ENCODE results near the gene TMEM238.

Gene TMEM238

GRCh38 chr19:55406826-55407549 is 22.9 kb upstream of the TMEM238 start:
- Histone ChIP-seq H3K36me3 (replicated peaks in 1 of 2; ENCODE audit: control insufficient read depth in 2 of 2, insufficient read depth in 2 of 2, low read length in 2 of 2) (peaks cover 38 to 46% of the 10 kb centered on the region in 2 donors), H3K23ac (ENCODE audit: low read depth, low read length, poor library complexity) (peak overlapping the region; percentile 98), H2BK15ac (ENCODE audit: low read length) (no peak overlapping the region), H2AK5ac (ENCODE audit: low read depth, low read length) (peak overlapping the region; percentile 74), H3K4me3 (ENCODE audit: low read length in 2 of 2) (peak overlapping the region; percentile 76 to 98), H3K79me1 (ENCODE audit: low read depth, low read length) (peaks cover 15% of the 10 kb centered on the region), H2BK12ac (ENCODE audit: low read length) (no peak overlapping the region), H3K9me3 (replicated peaks in 1 of 2; ENCODE audit: control insufficient read depth in 2 of 2, insufficient read depth in 1 of 2, low read depth in 1 of 2, low read length in 2 of 2) (peaks cover 5 to 19% of the 10 kb centered on the region in 2 donors), H3K14ac (ENCODE audit: low read length) (no peak overlapping the region), H2AFZ (ENCODE audit: low read length) (no peak overlapping the region), H2BK120ac (ENCODE audit: low read depth, low read length) (no peak overlapping the region), H2BK5ac (ENCODE audit: low read length) (peak overlapping the region; percentile 88), H4K91ac (ENCODE audit: low read depth, low read length, poor library complexity) (no peak overlapping the region), H4K8ac (ENCODE audit: low read depth, low read length) (no peak overlapping the region), H3K4me1 (ENCODE audit: control insufficient read depth in 2 of 2, insufficient read depth in 1 of 2, low read depth in 1 of 2, low read length in 2 of 2) (peaks cover 19 to 20% of the 10 kb centered on the region in 2 donors), H3K18ac (ENCODE audit: low read length) (peak overlapping the region; percentile 92), H3K4me2 (ENCODE audit: insufficient read depth, low read length, poor library complexity, severe bottlenecking) (peak overlapping the region; percentile 86), H3K9ac (ENCODE audit: low read depth, low read length, poor library complexity) (peak overlapping the region; percentile 94), H3K27ac (replicated peaks; ENCODE audit: low read length) (peak overlapping the region; percentile 98), H3K27me3 (ENCODE audit: control insufficient read depth in 3 of 3, insufficient read depth in 3 of 3, low read depth in 1 of 3, low read length in 3 of 3) (no peaks in the 10 kb centered on the region), H3K4ac (ENCODE audit: low read length) (no peak overlapping the region)
- WGBS, 2 donors (ENCODE audit: extremely low coverage in 2 of 2, insufficient read length in 2 of 2, insufficient replicate concordance in 1 of 2): no CpG with 5 or more reads among the region's 35 CpGs
- no peak for DNase-seq (ENCODE audit: low spot score)

- no peak overlapping the region for H3K23ac ChIP-seq (ENCODE audit: low read depth, low read length, poor library complexity)
- no peak overlapping the region for H3K14ac ChIP-seq (ENCODE audit: low read length)
- H2BK15ac ChIP-seq (ENCODE audit: low read length): no peak overlapping the region
- H2BK12ac ChIP-seq (ENCODE audit: low read length): no peak overlapping the region
- no peak overlapping the region for H3K27ac ChIP-seq (replicated peaks; ENCODE audit: low read length)
- H3K4me1 ChIP-seq (ENCODE audit: control insufficient read depth in 2 of 2, insufficient read depth in 1 of 2, low read depth in 1 of 2, low read length in 2 of 2): peaks cover 19 to 20% of the 10 kb centered on the region in 2 donors
- H3K27me3 ChIP-seq (ENCODE audit: control insufficient read depth in 3 of 3, insufficient read depth in 3 of 3, low read depth in 1 of 3, low read length in 3 of 3): no peaks in the 10 kb centered on the region
- H3K79me1 ChIP-seq (ENCODE audit: low read depth, low read length): peaks cover 15% of the 10 kb centered on the region
- H2AK5ac ChIP-seq (ENCODE audit: low read depth, low read length): no peak overlapping the region
- H2AFZ ChIP-seq (ENCODE audit: low read length): no peak overlapping the region
- peak overlapping the region; percentile 86 for H3K4me2 ChIP-seq (ENCODE audit: insufficient read depth, low read length, poor library complexity, severe bottlenecking)
- no peak overlapping the region for H4K91ac ChIP-seq (ENCODE audit: low read depth, low read length, poor library complexity)
- H2BK5ac ChIP-seq (ENCODE audit: low read length): peak overlapping the region; percentile 63
- peak overlapping the region; percentile 79 for H3K9ac ChIP-seq (ENCODE audit: low read depth, low read length, poor library complexity)
- H2BK120ac ChIP-seq (ENCODE audit: low read depth, low read length): no peak overlapping the region
- H4K8ac ChIP-seq (ENCODE audit: low read depth, low read length): no peak overlapping the region
- no CpG with 5 or more reads among the region's 14 CpGs for WGBS, 2 donors (ENCODE audit: extremely low coverage in 2 of 2, insufficient read length in 2 of 2, insufficient replicate concordance in 1 of 2)
- DNase-seq (ENCODE audit: low spot score): no peak
- H3K4me3 ChIP-seq (ENCODE audit: low read length in 2 of 2): peak overlapping the region; percentile 76 to 98
- H3K36me3 ChIP-seq (replicated peaks in 1 of 2; ENCODE audit: control insufficient read depth in 2 of 2, insufficient read depth in 2 of 2, low read length in 2 of 2): peaks cover 42 to 52% of the 10 kb centered on the region in 2 donors
- H3K4ac ChIP-seq (ENCODE audit: low read length): no peak overlapping the region
- no peak overlapping the region for H3K18ac ChIP-seq (ENCODE audit: low read length)
- H3K9me3 ChIP-seq (replicated peaks in 1 of 2; ENCODE audit: control insufficient read depth in 2 of 2, insufficient read depth in 1 of 2, low read depth in 1 of 2, low read length in 2 of 2): peaks cover 5 to 19% of the 10 kb centered on the region in 2 donors
Observed at GRCh38 chr19:55406091-55406825, 22.2 kb upstream of the TMEM238 start.

- H3K27ac ChIP-seq (replicated peaks; ENCODE audit: low read length): no peak overlapping the region
- H2BK15ac ChIP-seq (ENCODE audit: low read length): no peak overlapping the region
- peaks cover 5 to 17% of the 10 kb centered on the region in 2 donors for H3K9me3 ChIP-seq (replicated peaks in 1 of 2; ENCODE audit: control insufficient read depth in 2 of 2, insufficient read depth in 1 of 2, low read depth in 1 of 2, low read length in 2 of 2)
- no peak for DNase-seq (ENCODE audit: low spot score)
- H3K36me3 ChIP-seq (replicated peaks in 1 of 2; ENCODE audit: control insufficient read depth in 2 of 2, insufficient read depth in 2 of 2, low read length in 2 of 2): peaks cover 46 to 57% of the 10 kb centered on the region in 2 donors
- no peak overlapping the region for H3K14ac ChIP-seq (ENCODE audit: low read length)
- H3K27me3 ChIP-seq (ENCODE audit: control insufficient read depth in 3 of 3, insufficient read depth in 3 of 3, low read depth in 1 of 3, low read length in 3 of 3): no peaks in the 10 kb centered on the region
- peaks cover 15% of the 10 kb centered on the region for H3K79me1 ChIP-seq (ENCODE audit: low read depth, low read length)
- peak overlapping the region; percentile 63 for H2BK5ac ChIP-seq (ENCODE audit: low read length)
- H2BK12ac ChIP-seq (ENCODE audit: low read length): no peak overlapping the region
- H3K18ac ChIP-seq (ENCODE audit: low read length): no peak overlapping the region
- peak overlapping the region; percentile 42 to 76 for H3K4me3 ChIP-seq (ENCODE audit: low read length in 2 of 2)
- peak overlapping the region; percentile 86 for H3K4me2 ChIP-seq (ENCODE audit: insufficient read depth, low read length, poor library complexity, severe bottlenecking)
- WGBS, 2 donors (ENCODE audit: extremely low coverage in 2 of 2, insufficient read length in 2 of 2, insufficient replicate concordance in 1 of 2): no CpG with 5 or more reads among the region's 5 CpGs
- H2BK120ac ChIP-seq (ENCODE audit: low read depth, low read length): peak overlapping the region; percentile 61
- H3K4me1 ChIP-seq (ENCODE audit: control insufficient read depth in 2 of 2, insufficient read depth in 1 of 2, low read depth in 1 of 2, low read length in 2 of 2): peaks cover 19 to 20% of the 10 kb centered on the region in 2 donors
- H2AFZ ChIP-seq (ENCODE audit: low read length): no peak overlapping the region
- H4K91ac ChIP-seq (ENCODE audit: low read depth, low read length, poor library complexity): no peak overlapping the region
- H4K8ac ChIP-seq (ENCODE audit: low read depth, low read length): no peak overlapping the region
- H3K9ac ChIP-seq (ENCODE audit: low read depth, low read length, poor library complexity): peak overlapping the region; percentile 79
- peak overlapping the region; percentile 23 for H3K23ac ChIP-seq (ENCODE audit: low read depth, low read length, poor library complexity)
- H2AK5ac ChIP-seq (ENCODE audit: low read depth, low read length): no peak overlapping the region
- no peak overlapping the region for H3K4ac ChIP-seq (ENCODE audit: low read length)
Observed at GRCh38 chr19:55405638-55406037, 21.5 kb upstream of the TMEM238 start.

DNA sequence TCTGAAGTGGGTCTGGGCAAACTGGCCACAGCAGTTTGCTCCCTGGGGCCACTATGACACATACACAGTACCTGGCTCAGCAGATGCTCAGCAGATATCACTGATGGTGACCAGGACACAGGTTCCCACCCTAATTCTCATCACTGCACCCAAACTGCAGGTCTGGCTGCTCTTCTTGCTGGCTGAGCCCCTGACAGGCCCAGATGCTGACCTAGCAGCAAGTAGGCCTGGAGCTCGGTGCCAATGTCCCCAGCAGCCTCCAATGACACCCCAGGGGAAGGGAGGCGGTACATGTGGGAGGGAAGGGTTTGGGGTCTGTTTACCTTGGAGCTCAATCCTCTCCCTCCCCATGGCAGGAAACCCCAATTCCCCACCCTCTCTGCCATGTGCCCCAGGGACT is 18.4 kb upstream of the TMEM238 start:
- H4K91ac ChIP-seq (ENCODE audit: low read depth, low read length, poor library complexity): no peak overlapping the region
- H3K18ac ChIP-seq (ENCODE audit: low read length): no peak overlapping the region
- H3K79me1 ChIP-seq (ENCODE audit: low read depth, low read length): peaks cover 15% of the 10 kb centered on the region
- H4K8ac ChIP-seq (ENCODE audit: low read depth, low read length): no peak overlapping the region
- no peak overlapping the region for H3K27ac ChIP-seq (replicated peaks; ENCODE audit: low read length)
- no peak overlapping the region for H3K14ac ChIP-seq (ENCODE audit: low read length)
- no peak overlapping the region for H3K4me3 ChIP-seq (ENCODE audit: low read length in 2 of 2)
- no peak overlapping the region for H3K23ac ChIP-seq (ENCODE audit: low read depth, low read length, poor library complexity)
- H3K4me2 ChIP-seq (ENCODE audit: insufficient read depth, low read length, poor library complexity, severe bottlenecking): no peak overlapping the region
- H2BK120ac ChIP-seq (ENCODE audit: low read depth, low read length): no peak overlapping the region
- no peak overlapping the region for H2AK5ac ChIP-seq (ENCODE audit: low read depth, low read length)
- H3K36me3 ChIP-seq (replicated peaks in 1 of 2; ENCODE audit: control insufficient read depth in 2 of 2, insufficient read depth in 2 of 2, low read length in 2 of 2): peaks cover 49 to 64% of the 10 kb centered on the region in 2 donors
- H3K4ac ChIP-seq (ENCODE audit: low read length): no peak overlapping the region
- no CpG with 5 or more reads among the region's 2 CpGs for WGBS, 2 donors (ENCODE audit: extremely low coverage in 2 of 2, insufficient read length in 2 of 2, insufficient replicate concordance in 1 of 2)
- no peaks in the 10 kb centered on the region for H3K27me3 ChIP-seq (ENCODE audit: control insufficient read depth in 3 of 3, insufficient read depth in 3 of 3, low read depth in 1 of 3, low read length in 3 of 3)
- H2BK12ac ChIP-seq (ENCODE audit: low read length): no peak overlapping the region
- no peak overlapping the region for H2AFZ ChIP-seq (ENCODE audit: low read length)
- H2BK5ac ChIP-seq (ENCODE audit: low read length): no peak overlapping the region
- H3K4me1 ChIP-seq (ENCODE audit: control insufficient read depth in 2 of 2, insufficient read depth in 1 of 2, low read depth in 1 of 2, low read length in 2 of 2): peaks cover 15% of the 10 kb centered on the region in 2 donors
- no peak for DNase-seq (ENCODE audit: low spot score)
- H2BK15ac ChIP-seq (ENCODE audit: low read length): no peak overlapping the region
- peak overlapping the region; percentile 7 for H3K9ac ChIP-seq (ENCODE audit: low read depth, low read length, poor library complexity)
- no peaks in the 10 kb centered on the region for H3K9me3 ChIP-seq (replicated peaks in 1 of 2; ENCODE audit: control insufficient read depth in 2 of 2, insufficient read depth in 1 of 2, low read depth in 1 of 2, low read length in 2 of 2)

Data from neuronal stem cell (in vitro differentiated cells).